ENCODE data around the gene CLCN3.

GRCh38 chr4:169616846-169617245 lies 3.5 kb upstream of the CLCN3 start:
- no peak for TF ChIP-seq RAD21 (IDR thresholded peaks at IDR 0.05; ENCODE audit: low read depth)
- TF ChIP-seq, protein P1, sequence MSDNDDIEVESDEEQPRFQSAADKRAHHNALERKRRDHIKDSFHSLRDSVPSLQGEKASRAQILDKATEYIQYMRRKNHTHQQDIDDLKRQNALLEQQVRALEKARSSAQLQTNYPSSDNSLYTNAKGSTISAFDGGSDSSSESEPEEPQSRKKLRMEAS (IDR thresholded peaks at IDR 0.05): no peak
- TF ChIP-seq REST (IDR thresholded peaks at IDR 0.05; ENCODE audit: low read depth): no peak
- TF ChIP-seq TAF1 (IDR thresholded peaks at IDR 0.05; ENCODE audit: low read depth): no peak
- TF ChIP-seq EP300 (IDR thresholded peaks at IDR 0.05; ENCODE audit: borderline replicate concordance): no peak
